ENCODE results near the gene SCAMP3.
A peak's percentile ranks its signal among the peaks of the same experiment; 100 is the strongest.

The SCAMP3 gene

GRCh38 chr1:155208541-155209311, 53.4 kb downstream of the SCAMP3 start, which contains the start of gene MTX1:
Gene MTX1, plus strand, starts transcription at chr1:155208695. Its CDS starts 110 bp downstream, at chr1:155208805.
- DNase-seq (ENCODE audit: insufficient read length, low spot score), result peak; percentile 84
- peak; percentile 35 for FAIRE-seq

DNA sequence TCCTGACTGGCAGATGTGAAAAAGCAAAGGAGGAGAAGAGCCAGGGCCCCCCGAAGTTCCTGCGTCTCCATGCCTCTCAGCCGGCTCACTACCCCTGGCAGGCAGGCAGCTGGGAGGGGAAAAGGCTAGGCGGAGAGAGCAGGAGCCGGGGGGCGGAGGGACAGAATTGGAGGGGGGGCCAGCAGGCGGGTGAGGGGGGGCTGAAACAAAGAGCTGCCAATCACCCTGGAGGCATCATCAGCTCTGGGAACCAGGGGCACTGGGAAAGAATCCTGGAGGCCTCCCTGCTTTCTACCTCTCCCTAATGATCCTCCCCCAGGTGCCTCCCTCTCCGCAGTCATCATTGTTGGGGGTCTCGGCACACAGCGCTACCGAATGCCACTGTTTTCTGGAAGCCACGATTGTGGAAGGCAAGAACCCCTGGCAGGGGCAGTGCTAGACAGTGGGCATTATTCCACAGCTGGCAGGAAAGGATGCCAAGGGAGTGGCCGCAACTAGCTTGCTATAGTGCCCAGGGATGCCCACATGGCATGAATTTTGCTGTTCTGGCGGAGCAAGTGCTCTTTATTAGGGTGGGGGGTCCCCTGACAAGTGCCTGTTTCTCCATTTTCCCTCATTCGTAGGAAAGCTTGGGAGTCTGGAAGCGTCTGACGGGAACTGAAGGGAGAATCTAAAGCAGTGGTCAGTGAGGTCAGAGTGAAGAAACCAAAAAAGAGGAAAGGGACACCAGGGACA, 54.2 kb downstream of the SCAMP3 start, which contains the start of gene THBS3:
Gene THBS3, minus strand, starts transcription at position 92 of the 735 bp plus-strand sequence. Its CDS starts 21 bp downstream, at position 71.
- FAIRE-seq (no peak), DNase-seq (ENCODE audit: insufficient read length, low spot score) (no peak)

DNA sequence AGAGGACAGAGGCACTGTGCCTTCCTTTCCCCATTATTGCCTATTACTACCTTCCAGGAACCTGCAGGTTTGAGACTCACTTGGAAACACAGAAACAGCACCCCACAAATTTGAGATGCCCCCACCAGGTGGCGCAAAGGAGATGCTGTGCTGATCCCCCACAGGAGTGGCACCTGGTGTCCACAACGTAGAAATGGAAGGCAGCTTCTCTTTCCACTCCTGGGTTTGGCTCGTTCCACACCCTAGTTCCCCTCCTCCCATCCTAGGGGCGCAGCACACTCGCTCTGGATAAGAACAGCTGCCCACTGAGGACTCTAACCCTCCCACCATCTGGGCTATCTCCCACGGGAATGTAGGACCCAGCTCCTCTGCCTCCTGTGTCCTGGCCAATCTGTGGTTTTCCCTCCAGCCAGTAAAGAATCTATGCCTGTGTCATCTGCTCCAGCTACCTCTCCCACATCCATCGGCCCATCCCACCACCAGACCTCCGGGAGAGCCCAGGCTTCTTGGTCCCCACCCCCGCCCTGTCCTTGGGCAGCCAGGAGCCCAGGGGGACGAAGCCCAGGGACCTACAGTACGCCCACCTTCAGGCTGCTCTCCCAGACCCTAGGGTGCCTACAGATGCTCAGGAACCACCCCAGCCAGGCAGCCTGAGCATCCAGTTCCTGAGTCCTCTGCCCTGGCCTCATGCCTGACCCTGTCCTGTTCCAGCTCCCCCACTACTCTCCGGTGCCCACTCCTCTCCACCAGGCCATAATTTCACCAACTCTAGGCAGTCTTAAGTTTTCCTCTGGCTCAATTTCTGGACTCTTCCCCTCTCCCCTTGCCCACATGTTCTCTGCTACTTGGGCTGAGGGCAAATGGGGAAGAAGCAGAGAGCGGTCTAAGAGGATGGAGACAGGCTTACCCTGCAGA, 55.0 kb downstream of the SCAMP3 start:
- FAIRE-seq, result peak; percentile 96
- DNase-seq (ENCODE audit: insufficient read length, low spot score), result peak; percentile 80
